ENCODE data around the gene WNT10A. TPM values are rescaled to one million over a fixed set of nuclear protein-coding genes. Genes with fewer than 3 reads are reported as not detected.

WNT10A gene
- total RNA-seq: not detected in 2 replicates
- long read RNA-seq: 0 reads

DNA sequence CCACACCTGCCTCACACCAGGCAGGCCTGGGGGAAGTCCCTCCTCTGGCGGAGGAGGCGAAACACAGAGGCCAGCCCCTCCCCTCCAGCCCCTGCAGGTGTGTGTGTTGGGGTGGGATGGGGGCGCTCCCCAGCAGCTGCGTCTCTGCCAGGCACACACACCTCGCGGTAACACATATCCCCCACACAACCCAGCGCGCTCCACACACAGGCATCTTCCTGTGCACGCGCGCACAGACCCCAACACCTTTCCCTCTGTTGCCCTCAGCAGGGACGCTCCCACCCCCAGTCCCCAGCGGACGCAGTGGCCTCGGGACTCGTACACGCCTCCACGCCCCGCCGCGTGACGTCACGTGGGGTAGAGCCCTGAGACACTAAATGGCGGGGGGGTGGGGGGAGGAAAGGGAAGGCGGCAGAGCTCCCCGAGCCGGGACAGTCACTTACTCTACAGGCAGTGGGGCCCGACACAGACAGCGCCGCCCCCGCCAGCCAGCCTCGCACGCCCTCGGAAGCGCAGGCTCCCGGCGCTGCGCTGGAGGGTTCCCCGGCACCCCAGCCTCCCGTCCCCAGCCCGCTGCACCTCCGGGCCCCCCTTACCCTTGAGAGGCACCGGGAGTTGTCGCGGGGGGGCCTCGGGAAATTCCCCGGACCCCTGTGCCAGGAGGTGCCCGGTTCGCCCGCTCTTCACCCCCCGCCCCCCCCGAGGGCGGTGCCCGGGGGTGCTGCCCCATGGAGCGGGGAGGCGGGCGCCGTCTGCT lies at the start of gene WNT10A:
TSS of gene WNT10A (plus strand) at position 751 of the 757 bp plus-strand sequence. CDS start 144 bp downstream, outside the sequence.
- no peak for DNase-seq (ENCODE audit: low spot score, unreplicated experiment)
- H3K36me3 Mint-ChIP-seq (ENCODE audit: insufficient read depth): peaks cover 1% of the 10 kb centered on the region
- H3K27me3 Mint-ChIP-seq: peaks cover 82% of the 10 kb centered on the region
- H3K4me1 Mint-ChIP-seq (ENCODE audit: low read depth): peaks cover 1% of the 10 kb centered on the region
- TF ChIP-seq CTCF (IDR thresholded peaks at IDR 0.05; ENCODE audit: unreplicated experiment): no peak
- H3K27ac Mint-ChIP-seq: no peak within 1 kb of the TSS
- peaks cover 4% of the 10 kb centered on the region for H3K9me3 Mint-ChIP-seq (ENCODE audit: low read depth)
- peak within 1 kb of the TSS; percentile 40 for H3K4me3 Mint-ChIP-seq (ENCODE audit: low read depth)

GRCh38 chr2:218831378-218831990 lies 49.2 kb upstream of the WNT10A start, which contains the start of gene PRKAG3:
TSS of gene PRKAG3 (minus strand) at chr2:218831803.
- Mint-ChIP-seq H3K36me3 (ENCODE audit: insufficient read depth) (no peaks in the 10 kb centered on the region), H3K4me1 (ENCODE audit: low read depth) (no peaks in the 10 kb centered on the region), H3K27ac (no peak within 1 kb of the TSS), H3K9me3 (ENCODE audit: low read depth) (no peaks in the 10 kb centered on the region), H3K4me3 (ENCODE audit: low read depth) (no peak within 1 kb of the TSS), H3K27me3 (peaks cover 43% of the 10 kb centered on the region)
- no peak for DNase-seq (ENCODE audit: low spot score, unreplicated experiment)
- TF ChIP-seq CTCF (IDR thresholded peaks at IDR 0.05; ENCODE audit: unreplicated experiment): no peak

- H3K27ac Mint-ChIP-seq: no peak overlapping the region
- no peaks in the 10 kb centered on the region for H3K36me3 Mint-ChIP-seq (ENCODE audit: insufficient read depth)
- H3K9me3 Mint-ChIP-seq (ENCODE audit: low read depth): no peaks in the 10 kb centered on the region
- H3K27me3 Mint-ChIP-seq: peaks cover 37% of the 10 kb centered on the region
- DNase-seq (ENCODE audit: low spot score, unreplicated experiment): no peak
- no peak overlapping the region for H3K4me3 Mint-ChIP-seq (ENCODE audit: low read depth)
- no peak for TF ChIP-seq CTCF (IDR thresholded peaks at IDR 0.05; ENCODE audit: unreplicated experiment)
- no peaks in the 10 kb centered on the region for H3K4me1 Mint-ChIP-seq (ENCODE audit: low read depth)
Measured at GRCh38 chr2:218832081-218832480, 48.6 kb upstream of the WNT10A start.

DNA sequence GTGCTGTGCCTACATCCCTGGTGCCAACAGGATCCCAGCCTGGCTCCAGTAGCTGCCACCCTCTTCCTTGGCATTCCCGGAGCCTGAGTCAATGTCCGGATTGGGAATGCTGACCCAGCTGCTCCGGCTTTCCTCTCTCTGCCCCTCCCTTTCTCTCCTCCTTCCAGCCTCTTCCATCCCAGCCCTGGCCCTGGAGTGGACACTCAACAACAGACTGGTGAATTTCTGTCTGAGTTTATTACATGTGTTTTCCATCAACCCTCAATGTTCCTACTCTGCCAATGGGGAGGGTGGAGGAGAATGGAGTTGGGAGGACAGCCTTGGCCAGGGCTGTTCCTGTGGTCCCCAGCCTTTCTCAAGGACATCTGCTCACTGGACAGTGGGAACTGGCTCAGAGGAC lies 48.1 kb upstream of the WNT10A start:
- Mint-ChIP-seq H3K27ac (no peak overlapping the region), H3K4me3 (ENCODE audit: low read depth) (no peak overlapping the region), H3K27me3 (peaks cover 34% of the 10 kb centered on the region), H3K36me3 (ENCODE audit: insufficient read depth) (no peaks in the 10 kb centered on the region), H3K9me3 (ENCODE audit: low read depth) (peaks cover 2% of the 10 kb centered on the region), H3K4me1 (ENCODE audit: low read depth) (no peaks in the 10 kb centered on the region)
- no peak for DNase-seq (ENCODE audit: low spot score, unreplicated experiment)
- no peak for TF ChIP-seq CTCF (IDR thresholded peaks at IDR 0.05; ENCODE audit: unreplicated experiment)

- Mint-ChIP-seq H3K9me3 (ENCODE audit: low read depth) (peaks cover 8% of the 10 kb centered on the region), H3K36me3 (ENCODE audit: insufficient read depth) (no peaks in the 10 kb centered on the region), H3K27ac (no peak overlapping the region), H3K4me3 (ENCODE audit: low read depth) (no peak overlapping the region), H3K27me3 (peaks cover 37% of the 10 kb centered on the region), H3K4me1 (ENCODE audit: low read depth) (no peaks in the 10 kb centered on the region)
- DNase-seq (ENCODE audit: low spot score, unreplicated experiment): no peak
- no peak for TF ChIP-seq CTCF (IDR thresholded peaks at IDR 0.05; ENCODE audit: unreplicated experiment)
Measured at GRCh38 chr2:218833023-218833609, 47.5 kb upstream of the WNT10A start.
